ENCODE data around the gene ADAM17.
"Not testable (repeated sequence)": the region's sequence is repeated elsewhere in the genome, so short reads cannot be mapped to it uniquely, and the experiment has no call there.

ADAM17 gene

GRCh38 chr2:9594366-9595054 is 38.9 kb upstream of the ADAM17 start:
- TF ChIP-seq CTCF (IDR thresholded peaks at IDR 0.05; ENCODE audit: extremely low read depth, missing control alignments) = no peak
- DNase-seq (ENCODE audit: low spot score) = no peak

GRCh38 chr2:9593925-9594324 is 38.3 kb upstream of the ADAM17 start:
- no peak for TF ChIP-seq CTCF (IDR thresholded peaks at IDR 0.05; ENCODE audit: extremely low read depth, missing control alignments)

GRCh38 chr2:9592699-9593098 is 37.1 kb upstream of the ADAM17 start:
- TF ChIP-seq CTCF (IDR thresholded peaks at IDR 0.05; ENCODE audit: extremely low read depth, missing control alignments) = no peak
- DNase-seq (ENCODE audit: low spot score) = no peak

More at GRCh38 chr2:9593925-9594324, 38.3 kb upstream of the ADAM17 start:
- DNase-seq (ENCODE audit: low spot score) = no peak

- DNase-seq (ENCODE audit: low spot score) = no peak
- TF ChIP-seq CTCF (IDR thresholded peaks at IDR 0.05; ENCODE audit: extremely low read depth, missing control alignments) = no peak
These were observed 35.0 kb upstream of the ADAM17 start for GRCh38 chr2:9590641-9591040.

- TF ChIP-seq CTCF (IDR thresholded peaks at IDR 0.05; ENCODE audit: extremely low read depth, missing control alignments) = no peak
These were observed 30.8 kb upstream of the ADAM17 start for GRCh38 chr2:9586465-9586864.

GRCh38 chr2:9585486-9585885 is 29.9 kb upstream of the ADAM17 start:
- no peak for DNase-seq (ENCODE audit: low spot score)
- TF ChIP-seq CTCF (IDR thresholded peaks at IDR 0.05; ENCODE audit: extremely low read depth, missing control alignments) = no peak

More at GRCh38 chr2:9586465-9586864, 30.8 kb upstream of the ADAM17 start:
- DNase-seq (ENCODE audit: low spot score) = no peak

GRCh38 chr2:9584902-9585301 is 29.3 kb upstream of the ADAM17 start:
- DNase-seq (ENCODE audit: low spot score) = not testable (repeated sequence)

GRCh38 chr2:9582624-9583023 is 27.0 kb upstream of the ADAM17 start:
- DNase-seq (ENCODE audit: low spot score) = no peak
- TF ChIP-seq CTCF (IDR thresholded peaks at IDR 0.05; ENCODE audit: extremely low read depth, missing control alignments) = no peak

All from GM20000 (cell line).